ENCODE data around the gene ADRB2.

ADRB2 gene

GRCh38 chr5:148833122-148833521, 6.7 kb downstream of the ADRB2 start:
- Histone ChIP-seq H3K27ac (ENCODE audit: low read length) (no peak overlapping the region), H3K27me3 (ENCODE audit: low read depth, low read length) (no peaks in the 10 kb centered on the region), H3K9me3 (ENCODE audit: control insufficient read depth in 1 of 2, low read length in 2 of 2) (no peaks in the 10 kb centered on the region), H3K4me1 (ENCODE audit: control insufficient read depth in 1 of 2, insufficient read depth in 2 of 2, low read length in 2 of 2) (peaks cover 3 to 7% of the 10 kb centered on the region in 2 donors), H3K4me3 (ENCODE audit: low read depth in 1 of 2, low read length in 2 of 2) (no peak overlapping the region), H3K36me3 (ENCODE audit: control insufficient read depth in 1 of 2, insufficient read depth in 2 of 2, low read length in 2 of 2) (no peaks in the 10 kb centered on the region)

GRCh38 chr5:148833925-148834324, 7.5 kb downstream of the ADRB2 start:
- no peaks in the 10 kb centered on the region for H3K36me3 ChIP-seq (ENCODE audit: control insufficient read depth in 1 of 2, insufficient read depth in 2 of 2, low read length in 2 of 2)
- H3K27me3 ChIP-seq (ENCODE audit: low read depth, low read length), result no peaks in the 10 kb centered on the region
- no peak overlapping the region for H3K4me3 ChIP-seq (ENCODE audit: low read depth in 1 of 2, low read length in 2 of 2)
- H3K4me1 ChIP-seq (ENCODE audit: control insufficient read depth in 1 of 2, insufficient read depth in 2 of 2, low read length in 2 of 2), result peaks cover 3 to 7% of the 10 kb centered on the region in 2 donors
- H3K9me3 ChIP-seq (ENCODE audit: control insufficient read depth in 1 of 2, low read length in 2 of 2), result no peaks in the 10 kb centered on the region
- H3K27ac ChIP-seq (ENCODE audit: low read length), result no peak overlapping the region

DNA sequence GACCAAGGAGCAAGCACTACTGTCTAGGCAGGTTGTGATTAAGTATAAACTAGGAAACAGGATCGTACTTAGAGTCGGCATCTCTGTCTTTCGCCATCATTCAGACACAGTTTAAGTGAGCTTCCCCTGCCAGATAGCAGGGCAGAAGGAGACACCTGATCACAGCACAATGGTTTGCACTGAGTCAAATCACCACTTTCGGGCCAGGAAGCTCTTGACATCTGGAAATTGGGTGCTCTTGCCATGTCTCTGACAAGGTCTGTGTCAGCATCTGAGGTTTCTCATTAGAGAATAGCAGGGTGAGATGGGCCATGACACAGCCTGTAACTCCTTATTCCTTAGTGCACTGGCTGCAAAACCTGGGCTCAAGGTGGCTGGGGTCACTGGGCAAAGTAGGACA, 8.3 kb downstream of the ADRB2 start:
- H3K36me3 ChIP-seq (ENCODE audit: control insufficient read depth in 1 of 2, insufficient read depth in 2 of 2, low read length in 2 of 2), result no peaks in the 10 kb centered on the region
- no peaks in the 10 kb centered on the region for H3K27me3 ChIP-seq (ENCODE audit: low read depth, low read length)
- no peak overlapping the region for H3K4me3 ChIP-seq (ENCODE audit: low read depth in 1 of 2, low read length in 2 of 2)
- H3K27ac ChIP-seq (ENCODE audit: low read length), result no peak overlapping the region
- H3K9me3 ChIP-seq (ENCODE audit: control insufficient read depth in 1 of 2, low read length in 2 of 2), result no peaks in the 10 kb centered on the region
- H3K4me1 ChIP-seq (ENCODE audit: control insufficient read depth in 1 of 2, insufficient read depth in 2 of 2, low read length in 2 of 2), result peaks cover 3 to 7% of the 10 kb centered on the region in 2 donors

DNA sequence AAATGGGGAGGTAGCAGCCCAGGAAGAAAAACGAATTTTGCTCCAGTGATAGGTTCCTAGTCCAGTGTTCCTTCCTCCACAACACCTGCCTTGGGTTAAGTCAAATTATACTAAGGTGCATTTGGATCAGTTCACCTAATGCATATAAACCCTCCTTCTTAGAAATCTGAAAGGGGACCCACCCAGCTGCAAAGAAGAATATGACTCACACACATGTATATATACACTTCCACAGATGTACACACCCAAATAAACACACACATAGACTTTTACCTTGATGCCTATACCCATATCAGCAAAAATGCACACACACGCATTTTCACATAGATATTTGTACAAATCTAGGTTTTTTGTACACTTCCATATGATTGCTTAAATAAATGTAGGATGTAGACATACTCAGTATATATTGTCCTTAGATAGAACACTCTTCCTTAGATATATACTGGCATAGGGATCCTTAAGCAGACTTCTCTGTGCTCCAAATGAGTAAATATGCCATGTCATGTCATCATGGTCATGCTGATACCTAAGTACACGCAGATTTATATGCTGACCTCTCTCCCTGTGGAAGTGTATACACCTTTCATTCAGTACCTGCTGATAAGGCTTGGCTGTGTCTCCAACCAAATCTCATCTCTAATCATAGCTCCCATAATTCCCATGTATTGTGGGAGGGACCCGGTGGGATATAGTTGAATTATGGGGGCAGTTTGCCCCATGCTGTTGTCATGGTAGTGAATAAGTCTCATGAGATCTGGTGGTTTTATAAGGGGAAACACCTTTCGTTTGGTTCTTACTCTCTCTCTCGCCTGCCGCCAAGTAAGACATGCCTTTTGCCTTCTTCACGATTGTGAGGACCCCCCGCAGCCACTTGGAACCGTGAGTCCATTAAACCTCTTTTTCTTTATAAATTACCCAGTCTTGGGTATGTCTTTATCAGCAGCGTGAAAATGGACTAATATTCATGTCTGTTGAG, 10.2 kb downstream of the ADRB2 start:
- H3K9me3 ChIP-seq (ENCODE audit: control insufficient read depth in 1 of 2, low read length in 2 of 2), result no peaks in the 10 kb centered on the region
- no peaks in the 10 kb centered on the region for H3K36me3 ChIP-seq (ENCODE audit: control insufficient read depth in 1 of 2, insufficient read depth in 2 of 2, low read length in 2 of 2)
- no peak overlapping the region for H3K27ac ChIP-seq (ENCODE audit: low read length)
- peaks cover 3 to 7% of the 10 kb centered on the region in 2 donors for H3K4me1 ChIP-seq (ENCODE audit: control insufficient read depth in 1 of 2, insufficient read depth in 2 of 2, low read length in 2 of 2)
- no peak overlapping the region for H3K4me3 ChIP-seq (ENCODE audit: low read depth in 1 of 2, low read length in 2 of 2)
- no peaks in the 10 kb centered on the region for H3K27me3 ChIP-seq (ENCODE audit: low read depth, low read length)

- Histone ChIP-seq H3K4me1 (ENCODE audit: control insufficient read depth in 1 of 2, insufficient read depth in 2 of 2, low read length in 2 of 2) (peaks cover 3 to 7% of the 10 kb centered on the region in 2 donors), H3K27ac (ENCODE audit: low read length) (no peak overlapping the region), H3K27me3 (ENCODE audit: low read depth, low read length) (no peaks in the 10 kb centered on the region), H3K36me3 (ENCODE audit: control insufficient read depth in 1 of 2, insufficient read depth in 2 of 2, low read length in 2 of 2) (no peaks in the 10 kb centered on the region), H3K9me3 (ENCODE audit: control insufficient read depth in 1 of 2, low read length in 2 of 2) (no peaks in the 10 kb centered on the region), H3K4me3 (ENCODE audit: low read depth in 1 of 2, low read length in 2 of 2) (no peak overlapping the region)
Observed at GRCh38 chr5:148837383-148837782, 11.0 kb downstream of the ADRB2 start.

GRCh38 chr5:148838357-148838756, 11.9 kb downstream of the ADRB2 start:
- Histone ChIP-seq H3K27ac (ENCODE audit: low read length) (no peak overlapping the region), H3K36me3 (ENCODE audit: control insufficient read depth in 1 of 2, insufficient read depth in 2 of 2, low read length in 2 of 2) (no peaks in the 10 kb centered on the region), H3K4me1 (ENCODE audit: control insufficient read depth in 1 of 2, insufficient read depth in 2 of 2, low read length in 2 of 2) (peaks cover 0 to 7% of the 10 kb centered on the region in 2 donors), H3K27me3 (ENCODE audit: low read depth, low read length) (no peaks in the 10 kb centered on the region), H3K4me3 (ENCODE audit: low read depth in 1 of 2, low read length in 2 of 2) (no peak overlapping the region), H3K9me3 (ENCODE audit: control insufficient read depth in 1 of 2, low read length in 2 of 2) (no peaks in the 10 kb centered on the region)

DNA sequence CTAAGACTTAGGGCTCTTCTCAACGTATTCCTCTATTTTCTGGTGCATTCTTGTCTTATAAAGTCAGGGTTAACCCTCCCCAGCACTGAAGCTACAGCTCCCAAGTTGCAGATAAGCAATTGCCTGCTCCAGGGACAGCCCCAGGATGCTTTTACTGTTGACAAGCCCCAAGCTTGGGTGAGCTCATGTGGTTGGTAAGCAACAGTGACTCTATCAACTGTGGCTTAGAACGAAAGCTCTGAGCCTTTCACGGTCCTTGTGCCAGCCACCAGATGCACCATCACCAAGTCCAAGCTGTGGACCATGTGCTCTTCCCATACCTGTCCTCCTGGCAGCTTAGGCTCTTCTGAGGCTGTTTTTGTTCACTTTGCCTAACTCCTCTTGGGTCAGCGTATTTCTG, 13.5 kb downstream of the ADRB2 start:
- no peak overlapping the region for H3K27ac ChIP-seq (ENCODE audit: low read length)
- H3K36me3 ChIP-seq (ENCODE audit: control insufficient read depth in 1 of 2, insufficient read depth in 2 of 2, low read length in 2 of 2), result no peaks in the 10 kb centered on the region
- H3K4me3 ChIP-seq (ENCODE audit: low read depth in 1 of 2, low read length in 2 of 2), result no peak overlapping the region
- no peaks in the 10 kb centered on the region for H3K4me1 ChIP-seq (ENCODE audit: control insufficient read depth in 1 of 2, insufficient read depth in 2 of 2, low read length in 2 of 2)
- no peaks in the 10 kb centered on the region for H3K9me3 ChIP-seq (ENCODE audit: control insufficient read depth in 1 of 2, low read length in 2 of 2)
- no peaks in the 10 kb centered on the region for H3K27me3 ChIP-seq (ENCODE audit: low read depth, low read length)

- Histone ChIP-seq H3K4me1 (ENCODE audit: control insufficient read depth in 1 of 2, insufficient read depth in 2 of 2, low read length in 2 of 2) (no peaks in the 10 kb centered on the region), H3K27me3 (ENCODE audit: low read depth, low read length) (no peaks in the 10 kb centered on the region), H3K4me3 (ENCODE audit: low read depth in 1 of 2, low read length in 2 of 2) (no peak overlapping the region), H3K36me3 (ENCODE audit: control insufficient read depth in 1 of 2, insufficient read depth in 2 of 2, low read length in 2 of 2) (no peaks in the 10 kb centered on the region), H3K9me3 (ENCODE audit: control insufficient read depth in 1 of 2, low read length in 2 of 2) (no peaks in the 10 kb centered on the region), H3K27ac (ENCODE audit: low read length) (no peak overlapping the region)
Observed at GRCh38 chr5:148840531-148840930, 14.1 kb downstream of the ADRB2 start.

DNA sequence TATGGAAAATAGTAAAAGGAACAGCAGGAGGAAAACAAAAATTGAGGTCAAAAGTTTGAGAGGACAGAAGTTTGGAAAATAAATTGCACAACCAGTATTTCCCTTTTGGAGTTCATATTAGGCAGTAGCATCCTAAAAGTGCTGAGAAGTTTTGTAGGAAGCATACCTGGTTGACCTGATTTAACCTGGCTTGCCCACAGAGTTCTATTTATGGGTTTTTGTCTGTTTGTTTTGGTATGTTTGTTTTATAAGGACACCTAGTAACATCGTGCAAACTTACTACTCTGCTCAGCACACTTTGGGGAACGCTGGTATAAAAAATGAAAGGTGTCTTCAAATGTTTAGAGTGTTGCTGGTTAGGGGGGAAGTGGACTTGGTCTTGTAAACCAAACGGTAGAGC, 15.1 kb downstream of the ADRB2 start:
- no peaks in the 10 kb centered on the region for H3K36me3 ChIP-seq (ENCODE audit: control insufficient read depth in 1 of 2, insufficient read depth in 2 of 2, low read length in 2 of 2)
- no peaks in the 10 kb centered on the region for H3K9me3 ChIP-seq (ENCODE audit: control insufficient read depth in 1 of 2, low read length in 2 of 2)
- H3K27me3 ChIP-seq (ENCODE audit: low read depth, low read length), result no peaks in the 10 kb centered on the region
- no peak overlapping the region for H3K27ac ChIP-seq (ENCODE audit: low read length)
- H3K4me3 ChIP-seq (ENCODE audit: low read depth in 1 of 2, low read length in 2 of 2), result no peak overlapping the region
- H3K4me1 ChIP-seq (ENCODE audit: control insufficient read depth in 1 of 2, insufficient read depth in 2 of 2, low read length in 2 of 2), result no peaks in the 10 kb centered on the region

- no peak overlapping the region for H3K27ac ChIP-seq (ENCODE audit: low read length)
Observed at GRCh38 chr5:148842161-148842560, 15.8 kb downstream of the ADRB2 start.

DNA sequence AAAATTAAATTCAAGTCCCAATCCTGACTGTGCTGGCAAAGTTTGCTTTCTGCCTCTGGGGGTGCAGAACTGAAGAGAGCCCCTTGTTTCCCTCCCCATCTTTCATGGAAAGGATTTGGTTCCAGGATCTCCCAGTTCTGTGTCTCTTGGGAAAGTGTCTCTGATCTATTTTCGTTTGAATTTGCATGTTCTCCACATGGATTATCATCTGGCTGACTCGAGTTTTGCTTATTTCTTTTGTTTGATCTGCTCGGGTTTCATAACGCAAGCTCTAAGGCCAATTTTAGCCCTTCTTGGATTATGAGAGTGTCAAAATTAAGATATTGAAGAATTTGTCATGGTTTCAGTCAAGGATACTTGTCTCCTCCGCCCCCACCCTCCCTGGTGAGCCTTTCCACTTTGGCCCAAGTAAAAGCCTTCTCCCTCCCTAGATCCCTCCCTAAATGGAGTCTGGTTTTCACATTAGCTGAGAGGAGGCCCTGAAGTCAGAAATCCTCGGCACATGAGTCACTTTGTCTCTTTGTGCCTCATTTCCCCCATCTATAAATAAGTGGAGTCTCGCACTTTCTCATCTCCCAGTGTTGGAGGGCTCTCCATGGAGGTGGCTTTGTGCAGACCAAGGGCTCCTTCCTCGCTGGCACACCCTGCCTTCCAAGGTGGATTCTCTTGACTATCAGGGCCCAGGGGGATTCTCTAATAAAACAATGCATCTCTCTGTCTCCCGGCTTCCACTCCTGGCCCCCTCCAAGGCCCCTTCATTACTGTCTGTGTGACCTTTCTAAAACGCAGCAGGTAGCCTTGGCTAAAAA, 17.3 kb downstream of the ADRB2 start:
- Histone ChIP-seq H3K4me1 (ENCODE audit: control insufficient read depth in 1 of 2, insufficient read depth in 2 of 2, low read length in 2 of 2) (no peaks in the 10 kb centered on the region), H3K27ac (ENCODE audit: low read length) (no peak overlapping the region), H3K9me3 (ENCODE audit: control insufficient read depth in 1 of 2, low read length in 2 of 2) (no peaks in the 10 kb centered on the region)

More at GRCh38 chr5:148842161-148842560, 15.8 kb downstream of the ADRB2 start:
- Histone ChIP-seq H3K4me1 (ENCODE audit: control insufficient read depth in 1 of 2, insufficient read depth in 2 of 2, low read length in 2 of 2) (no peaks in the 10 kb centered on the region), H3K36me3 (ENCODE audit: control insufficient read depth in 1 of 2, insufficient read depth in 2 of 2, low read length in 2 of 2) (no peaks in the 10 kb centered on the region), H3K4me3 (ENCODE audit: low read depth in 1 of 2, low read length in 2 of 2) (no peak overlapping the region), H3K27me3 (ENCODE audit: low read depth, low read length) (no peaks in the 10 kb centered on the region), H3K9me3 (ENCODE audit: control insufficient read depth in 1 of 2, low read length in 2 of 2) (no peaks in the 10 kb centered on the region)

More for the DNA sequence above, 17.3 kb downstream of the ADRB2 start:
- no peaks in the 10 kb centered on the region for H3K27me3 ChIP-seq (ENCODE audit: low read depth, low read length)
- no peak overlapping the region for H3K4me3 ChIP-seq (ENCODE audit: low read depth in 1 of 2, low read length in 2 of 2)
- no peaks in the 10 kb centered on the region for H3K36me3 ChIP-seq (ENCODE audit: control insufficient read depth in 1 of 2, insufficient read depth in 2 of 2, low read length in 2 of 2)
